Brain microvascular endothelial cell (primary cell): ENCODE measurements around the gene MAD1L1.

Experiments
- DNase-seq: peaks from one replicate; pipeline ENCODE4 v3.0.0-alpha.2; 2020
- H3K27ac ChIP-seq: fragments of 250-450 bp; sonication (Bioruptor Pico); 2 replicates; pipeline ENCODE4 v1.5.1; 2020; ENCODE audit warnings: mild to moderate bottlenecking, moderate library complexity
- H3K27me3 ChIP-seq: fragments of 250-450 bp; sonication (Bioruptor Pico); replicated peaks from 2 replicates; pipeline ENCODE4 v1.5.1; 2020; ENCODE audit warnings: mild to moderate bottlenecking
- H3K36me3 ChIP-seq: fragments of 250-450 bp; sonication (Bioruptor Pico); replicated peaks from 2 replicates; pipeline ENCODE4 v1.5.1; 2020; ENCODE audit warnings: mild to moderate bottlenecking
- H3K4me3 ChIP-seq: 2 replicates; pipeline ENCODE4 v1.5.1; 2011; ENCODE audit warnings: low read depth, mild to moderate bottlenecking, control low read depth, low read length, moderate library complexity
- CTCF ChIP-seq: IDR thresholded peaks from 2 replicates; pipeline ENCODE4 v1.5.1; 2011; ENCODE audit warnings: low read depth, mild to moderate bottlenecking, moderate library complexity, low read length, control low read depth, inconsistent platforms; ENCODE audit errors: missing control alignments
- in situ Hi-C: cut with HindIII; loops from 2 replicates; pipeline ENCODE4 v1.10.0; 2017; ENCODE audit warnings: low sequenced_read_pairs, low pct_ligation_motif_present

MAD1L1 gene

GRCh38 chr7:1846331-1847065, 386.2 kb downstream of the MAD1L1 start:
- in situ Hi-C loops = no loop called here
- no peak for TF ChIP-seq CTCF
- no peak overlapping the region for H3K27ac ChIP-seq
- H3K4me3 ChIP-seq = no peak overlapping the region
- no peaks in the 10 kb centered on the region for H3K36me3 ChIP-seq
- H3K27me3 ChIP-seq = no peaks in the 10 kb centered on the region
- DNase-seq = no peak

GRCh38 chr7:1845536-1846311, 387.0 kb downstream of the MAD1L1 start:
- H3K27me3 ChIP-seq = no peaks in the 10 kb centered on the region
- no peaks in the 10 kb centered on the region for H3K36me3 ChIP-seq
- no peak for DNase-seq
- H3K4me3 ChIP-seq = no peak overlapping the region
- H3K27ac ChIP-seq = no peak overlapping the region
- TF ChIP-seq CTCF = no peak
- in situ Hi-C loops = no loop called here

GRCh38 chr7:1844951-1845390, 387.8 kb downstream of the MAD1L1 start:
- in situ Hi-C loops = no loop called here

GRCh38 chr7:1844336-1844950, 388.3 kb downstream of the MAD1L1 start:
- no peak for DNase-seq
- Histone ChIP-seq H3K36me3 (no peaks in the 10 kb centered on the region), H3K27me3 (no peaks in the 10 kb centered on the region), H3K4me3 (no peak overlapping the region), H3K27ac (no peak overlapping the region)
- peak; percentile 15 for TF ChIP-seq CTCF
- in situ Hi-C loops = no loop called here

More at GRCh38 chr7:1844951-1845390, 387.8 kb downstream of the MAD1L1 start:
- no peaks in the 10 kb centered on the region for H3K36me3 ChIP-seq
- no peak for DNase-seq
- H3K27me3 ChIP-seq = no peaks in the 10 kb centered on the region
- no peak overlapping the region for H3K4me3 ChIP-seq
- H3K27ac ChIP-seq = no peak overlapping the region
- no peak for TF ChIP-seq CTCF

- in situ Hi-C loops = no loop called here
These were observed 388.8 kb downstream of the MAD1L1 start for GRCh38 chr7:1843921-1844335.

More at GRCh38 chr7:1843921-1844335, 388.8 kb downstream of the MAD1L1 start:
- no peak for TF ChIP-seq CTCF
- Histone ChIP-seq H3K27me3 (no peaks in the 10 kb centered on the region), H3K27ac (no peak overlapping the region), H3K4me3 (no peak overlapping the region), H3K36me3 (no peaks in the 10 kb centered on the region)
- no peak for DNase-seq
